ENCODE data around the gene RTBDN. TPM values are rescaled to one million over a fixed set of nuclear protein-coding genes. Genes with fewer than 3 reads are reported as not detected.
"Not testable (repeated sequence)": the region's sequence is repeated elsewhere in the genome, so short reads cannot be mapped to it uniquely, and the experiment has no call there.

The RTBDN gene
- total RNA-seq, 4 donors from 2014 or later = not detected

DNA sequence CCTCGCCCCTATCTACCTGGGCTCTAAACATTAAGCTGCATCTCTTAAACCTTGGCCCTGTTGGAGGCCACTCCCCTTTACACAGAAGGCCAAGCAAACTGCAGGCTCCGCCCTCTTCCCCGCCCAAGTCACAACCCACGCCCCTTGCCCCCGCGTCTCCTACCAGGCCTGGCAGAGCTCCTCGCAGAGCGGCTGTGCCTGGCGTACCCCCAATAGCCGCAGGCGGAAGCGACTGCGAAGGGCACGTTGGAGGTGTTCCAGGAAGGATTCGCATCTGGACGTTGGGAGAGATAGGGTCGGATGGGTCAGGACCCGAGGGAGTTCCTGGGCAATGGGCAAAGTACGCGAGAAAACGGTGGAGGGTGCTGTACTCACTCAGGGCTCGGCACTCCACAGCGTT, 5.9 kb downstream of the RTBDN start:
- intact Hi-C loops (cut with DNase I; ENCODE audit: low total_unique reads) (no loop called here), in situ Hi-C loops (cut with MboI; ENCODE audit: low sequenced_read_pairs in 4 of 4) (no loop called here)
- Histone ChIP-seq H3K4me3 (no peak overlapping the region), H3K27ac (no peak overlapping the region), H3K4me1 (no peaks in the 10 kb centered on the region), H3K27me3 (peaks cover 83 to 93% (median 88%) of the 10 kb centered on the region in 3 donors), H3K9me3 (no peaks in the 10 kb centered on the region), H3K36me3 (no peaks in the 10 kb centered on the region)
- DNase-seq = no peak
- ATAC-seq = no peak
- no peak for TF ChIP-seq POLR2A (IDR thresholded peaks at IDR 0.05)
- TF ChIP-seq, protein P1, sequence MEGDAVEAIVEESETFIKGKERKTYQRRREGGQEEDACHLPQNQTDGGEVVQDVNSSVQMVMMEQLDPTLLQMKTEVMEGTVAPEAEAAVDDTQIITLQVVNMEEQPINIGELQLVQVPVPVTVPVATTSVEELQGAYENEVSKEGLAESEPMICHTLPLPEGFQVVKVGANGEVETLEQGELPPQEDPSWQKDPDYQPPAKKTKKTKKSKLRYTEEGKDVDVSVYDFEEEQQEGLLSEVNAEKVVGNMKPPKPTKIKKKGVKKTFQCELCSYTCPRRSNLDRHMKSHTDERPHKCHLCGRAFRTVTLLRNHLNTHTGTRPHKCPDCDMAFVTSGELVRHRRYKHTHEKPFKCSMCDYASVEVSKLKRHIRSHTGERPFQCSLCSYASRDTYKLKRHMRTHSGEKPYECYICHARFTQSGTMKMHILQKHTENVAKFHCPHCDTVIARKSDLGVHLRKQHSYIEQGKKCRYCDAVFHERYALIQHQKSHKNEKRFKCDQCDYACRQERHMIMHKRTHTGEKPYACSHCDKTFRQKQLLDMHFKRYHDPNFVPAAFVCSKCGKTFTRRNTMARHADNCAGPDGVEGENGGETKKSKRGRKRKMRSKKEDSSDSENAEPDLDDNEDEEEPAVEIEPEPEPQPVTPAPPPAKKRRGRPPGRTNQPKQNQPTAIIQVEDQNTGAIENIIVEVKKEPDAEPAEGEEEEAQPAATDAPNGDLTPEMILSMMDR (IDR thresholded peaks at IDR 0.05 in 4 of 5, conservative IDR thresholded peaks at IDR 0.05 in 1 of 5) = no peak

DNA sequence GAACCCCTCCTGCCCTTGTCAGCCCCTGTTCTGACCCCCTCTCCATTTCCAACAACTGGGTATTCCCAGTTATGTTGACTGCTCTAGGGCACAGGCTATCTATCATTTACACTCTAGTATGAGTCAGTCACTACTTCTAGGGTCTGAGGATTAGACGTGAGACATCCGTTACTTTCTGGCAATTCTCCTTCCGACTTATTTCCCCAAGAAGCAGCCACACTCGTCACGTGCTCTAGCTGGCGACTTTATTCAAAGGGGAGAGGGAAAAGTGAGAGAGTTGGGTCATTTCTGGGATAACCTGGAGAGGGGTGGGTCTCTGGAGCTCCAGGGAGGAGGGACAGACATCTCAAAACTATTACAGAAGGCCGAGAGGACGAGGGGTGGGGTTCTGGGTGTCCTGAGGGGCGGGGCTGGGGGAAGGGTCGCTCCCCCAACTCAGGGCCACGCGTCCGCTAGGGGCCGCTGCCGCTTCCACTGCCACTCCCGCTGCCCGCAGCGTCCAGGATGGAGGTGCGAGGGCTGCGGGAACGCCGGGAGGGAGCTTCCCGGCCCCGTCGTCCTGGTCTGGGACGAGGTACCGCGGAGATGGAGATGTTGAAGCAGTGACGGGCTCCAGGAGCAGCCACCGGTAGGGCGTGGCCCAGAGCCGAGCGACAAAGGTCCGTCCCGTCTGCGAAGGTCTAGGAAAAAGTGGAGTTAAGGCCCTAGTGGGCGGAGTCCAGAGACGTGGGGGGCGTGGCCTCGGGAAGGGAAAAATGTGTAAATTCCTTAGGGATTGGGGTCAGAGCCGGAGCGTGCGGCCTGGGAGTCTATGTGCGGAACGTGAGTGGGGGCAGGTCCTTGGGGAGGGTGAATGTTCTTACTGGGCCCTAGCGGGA, 8.9 kb downstream of the RTBDN start:
- DNase-seq (no peak), ATAC-seq (no peak)
- intact Hi-C loops (cut with DNase I; ENCODE audit: low total_unique reads) = no loop called here
- H3K27ac ChIP-seq = no peak overlapping the region
- no peaks in the 10 kb centered on the region for H3K9me3 ChIP-seq
- no peak overlapping the region for H3K4me3 ChIP-seq
- TF ChIP-seq, protein P1 (IDR thresholded peaks at IDR 0.05 in 4 of 5, conservative IDR thresholded peaks at IDR 0.05 in 1 of 5) = no peak
- no peak for TF ChIP-seq POLR2A (IDR thresholded peaks at IDR 0.05)
- in situ Hi-C loops (cut with MboI; ENCODE audit: low sequenced_read_pairs in 4 of 4) = no loop called here
- H3K27me3 ChIP-seq = peaks cover 55 to 68% (median 62%) of the 10 kb centered on the region in 3 donors
- H3K4me1 ChIP-seq = no peaks in the 10 kb centered on the region
- H3K36me3 ChIP-seq = no peaks in the 10 kb centered on the region

DNA sequence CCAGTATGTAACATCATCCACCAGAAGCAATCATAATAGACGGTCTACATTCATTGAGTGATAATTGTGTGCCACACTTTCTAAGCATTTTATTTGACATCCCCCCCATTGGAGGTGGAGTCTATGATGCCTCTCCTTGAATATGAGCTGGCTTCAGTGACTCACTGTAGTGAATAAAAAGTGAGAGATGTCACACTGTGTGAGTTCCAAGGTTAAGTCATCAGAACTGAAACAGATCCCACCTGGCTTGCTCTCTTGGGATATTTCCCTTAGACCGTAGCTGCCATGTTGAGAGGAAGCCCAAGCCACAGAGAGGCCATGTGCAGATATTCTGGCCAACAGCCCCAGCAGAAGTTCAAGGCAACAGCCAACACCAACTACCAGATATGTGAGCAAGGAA, 12.6 kb downstream of the RTBDN start:
- Histone ChIP-seq H3K4me1 (no peaks in the 10 kb centered on the region), H3K4me3 (no peak overlapping the region), H3K27ac (no peak overlapping the region), H3K9me3 (no peaks in the 10 kb centered on the region), H3K27me3 (peaks cover 22 to 31% (median 27%) of the 10 kb centered on the region in 3 donors), H3K36me3 (no peaks in the 10 kb centered on the region)
- DNase-seq (no peak), ATAC-seq (no peak)
- in situ Hi-C loops (cut with MboI; ENCODE audit: low sequenced_read_pairs in 4 of 4) (no loop called here), intact Hi-C loops (cut with DNase I; ENCODE audit: low total_unique reads) (no loop called here)
- no peak for TF ChIP-seq POLR2A (IDR thresholded peaks at IDR 0.05)

DNA sequence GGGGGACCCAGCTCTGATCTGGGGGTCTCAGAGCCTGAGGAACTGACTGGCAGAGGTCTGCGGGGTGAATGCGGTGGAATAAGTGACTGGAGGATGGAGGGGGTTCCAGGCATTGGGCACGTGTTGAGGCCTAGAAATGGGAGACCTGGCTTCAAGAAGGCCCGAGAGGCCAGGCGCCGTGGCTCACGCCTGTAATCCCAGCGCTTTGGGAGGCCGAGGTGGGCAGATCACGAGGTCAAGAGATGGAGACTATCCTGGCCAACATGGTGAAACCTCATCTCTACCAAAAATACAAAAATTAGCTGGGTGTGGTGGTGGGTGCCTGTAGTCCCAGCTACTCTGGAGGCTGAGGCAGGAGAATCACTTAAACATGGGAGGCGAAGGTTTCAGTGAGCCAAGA, 16.6 kb downstream of the RTBDN start:
- in situ Hi-C loops (cut with MboI; ENCODE audit: low sequenced_read_pairs in 4 of 4) = not testable (repeated sequence)

DNA sequence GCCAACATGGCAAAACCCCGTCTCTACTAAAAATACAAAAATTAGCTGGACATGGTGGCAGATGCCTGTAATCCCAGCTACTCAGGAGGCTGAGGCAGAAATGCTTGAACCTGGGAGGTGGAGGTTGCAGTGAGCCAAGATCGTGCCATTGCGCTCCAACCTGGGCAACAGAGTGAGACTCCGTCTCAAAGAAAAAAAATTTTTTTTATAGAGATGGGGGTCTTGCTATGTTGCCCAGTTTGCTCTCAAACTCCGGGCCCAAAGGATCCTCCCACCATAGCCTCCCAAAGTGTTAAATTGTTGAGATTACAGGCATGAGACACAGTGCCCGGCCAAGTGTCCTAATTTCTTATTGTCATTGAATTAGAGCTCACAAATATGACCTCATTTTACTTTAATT, 17.2 kb downstream of the RTBDN start:
- H3K4me1 ChIP-seq; H3K4me3 ChIP-seq; intact Hi-C loops (cut with DNase I; ENCODE audit: low total_unique reads); in situ Hi-C loops (cut with MboI; ENCODE audit: low sequenced_read_pairs in 4 of 4); H3K9me3 ChIP-seq; H3K27ac ChIP-seq; H3K27me3 ChIP-seq; ATAC-seq; DNase-seq; H3K36me3 ChIP-seq: not testable (repeated sequence)

More for the DNA sequence above, 16.6 kb downstream of the RTBDN start:
- H3K4me1 ChIP-seq; ATAC-seq; DNase-seq; intact Hi-C loops (cut with DNase I; ENCODE audit: low total_unique reads); H3K27me3 ChIP-seq; H3K27ac ChIP-seq; H3K36me3 ChIP-seq; H3K4me3 ChIP-seq; H3K9me3 ChIP-seq: not testable (repeated sequence)

DNA sequence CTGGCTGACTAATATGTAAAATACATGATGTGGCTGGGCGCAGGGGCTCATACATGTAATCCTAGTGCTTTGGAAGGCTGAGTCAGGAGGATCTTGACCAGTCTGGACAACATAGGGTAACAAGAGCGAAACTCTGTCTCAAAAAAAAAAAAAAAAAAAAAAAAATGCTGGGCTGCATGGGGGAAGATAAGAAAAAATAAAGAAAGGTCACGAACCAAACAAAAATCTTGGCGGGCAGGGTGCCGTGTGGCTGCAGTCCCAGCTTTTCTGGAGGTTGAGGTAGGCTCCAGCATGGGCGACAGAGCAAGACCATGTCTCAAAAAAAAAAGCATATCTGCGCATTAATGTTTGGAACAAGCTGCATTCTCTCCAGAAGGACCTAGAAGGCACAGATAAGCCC, 19.3 kb downstream of the RTBDN start:
- H3K4me1 ChIP-seq = no peaks in the 10 kb centered on the region
- intact Hi-C loops (cut with DNase I; ENCODE audit: low total_unique reads) = no loop called here
- ATAC-seq (no peak), DNase-seq (no peak)
- TF ChIP-seq, protein P1 (IDR thresholded peaks at IDR 0.05 in 4 of 5, conservative IDR thresholded peaks at IDR 0.05 in 1 of 5) = no peak
- no peak for TF ChIP-seq POLR2A (IDR thresholded peaks at IDR 0.05)
- no peak overlapping the region for H3K27ac ChIP-seq
- H3K4me3 ChIP-seq = no peak overlapping the region
- no peaks in the 10 kb centered on the region for H3K9me3 ChIP-seq
- no peaks in the 10 kb centered on the region for H3K27me3 ChIP-seq
- in situ Hi-C loops (cut with MboI; ENCODE audit: low sequenced_read_pairs in 4 of 4) = no loop called here
- peaks cover 0 to 11% of the 10 kb centered on the region in 2 donors for H3K36me3 ChIP-seq

All from gastrocnemius medialis (tissue), 4 donors.